ENCODE results near the gene ARID1A. TPM values are rescaled to one million over a fixed set of nuclear protein-coding genes. Genes with fewer than 3 reads are reported as not detected.

ARID1A gene
- total and polyA plus RNA-seq, 2 of the 4 experiments (the other 2 are of a cell fraction): 14.0 to 40.7 TPM

DNA sequence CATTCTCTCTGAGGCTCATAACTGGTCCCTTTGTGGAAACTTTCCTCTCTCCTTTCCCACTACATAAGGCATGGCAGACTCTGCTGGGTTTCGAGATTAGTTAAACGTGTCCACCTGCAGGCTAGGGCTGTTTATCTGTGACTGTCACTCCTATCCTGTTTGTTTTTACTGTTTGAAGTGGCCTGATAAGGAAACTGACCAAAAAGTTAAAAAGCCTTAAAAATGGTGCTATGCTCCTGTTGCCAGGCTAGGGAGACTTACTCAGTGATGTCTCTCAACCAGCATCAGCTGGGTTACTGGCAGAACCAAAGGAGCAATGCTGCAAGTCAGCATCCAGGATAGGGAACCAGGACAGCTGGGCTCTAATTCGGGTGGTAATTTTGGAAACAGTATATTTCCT lies 95.8 kb downstream of the ARID1A start:
- Histone ChIP-seq H2AFZ (replicated peaks; ENCODE audit: low read length, poor library complexity) (no peak overlapping the region), H3K23ac (ENCODE audit: low read depth, low read length) (no peak overlapping the region), H3K56ac (ENCODE audit: extremely low read depth, insufficient read depth, low read length) (no peak overlapping the region), H3K9me1 (ENCODE audit: insufficient read depth, low read length) (no peaks in the 10 kb centered on the region), H2BK15ac (ENCODE audit: low read depth, low read length) (no peak overlapping the region), H3K4me2 (ENCODE audit: low read depth, low read length) (no peak overlapping the region), H3K4me1 (ENCODE audit: control insufficient read depth, insufficient read depth, low read length) (peaks cover 13% of the 10 kb centered on the region), H3K9ac (ENCODE audit: low read depth, low read length) (no peak overlapping the region), H3K9me3 (ENCODE audit: control insufficient read depth, insufficient read depth, low read length) (no peaks in the 10 kb centered on the region), H3K36me3 (ENCODE audit: control insufficient read depth, insufficient read depth, low read length) (peaks cover 11% of the 10 kb centered on the region), H2BK120ac (ENCODE audit: low read depth, low read length) (no peak overlapping the region), H2BK20ac (ENCODE audit: low read depth, low read length) (no peak overlapping the region), H2AK5ac (ENCODE audit: low read depth, low read length) (no peak overlapping the region), H3K79me1 (ENCODE audit: low read depth in 1 of 2, low read length in 2 of 2) (peaks cover 10 to 24% of the 10 kb centered on the region in 2 experiments; a peak in 3 of 4 replicates), H3K4ac (ENCODE audit: low read depth, low read length) (no peak overlapping the region), H2AK9ac (replicated peaks; ENCODE audit: low read depth, low read length, poor library complexity) (no peak overlapping the region), H3K27me3 (ENCODE audit: control insufficient read depth, insufficient read depth, low read length) (no peaks in the 10 kb centered on the region), H3K27ac (ENCODE audit: insufficient read depth, low read length) (no peak overlapping the region), H2BK5ac (ENCODE audit: low read depth, low read length, poor library complexity, severe bottlenecking) (no peak overlapping the region), H4K91ac (ENCODE audit: insufficient read depth, low read depth, low read length) (no peak overlapping the region), H3K14ac (replicated peaks; ENCODE audit: low read depth, low read length) (no peak overlapping the region), H4K8ac (ENCODE audit: low read depth in 2 of 2, low read length in 2 of 2) (no peak overlapping the region), H4K5ac (ENCODE audit: low read depth, low read length) (no peak overlapping the region), H3K4me3 (ENCODE audit: insufficient read depth, low read depth, low read length) (no peak overlapping the region), H3K18ac (ENCODE audit: low read depth, low read length) (no peak overlapping the region), H4K20me1 (ENCODE audit: insufficient read depth, low read length) (no peaks in the 10 kb centered on the region)
- in situ Hi-C loops (cut with MboI; ENCODE audit: low sequenced_read_pairs): no loop called here
- ATAC-seq (ENCODE audit: low read depth): no peak
- TF ChIP-seq CHD1 (IDR thresholded peaks at IDR 0.05; ENCODE audit: low read depth, low read length) (no peak), POLR2A (IDR thresholded peaks at IDR 0.05; ENCODE audit: low read depth, low read length) (no peak)
- TF ChIP-seq, protein P1, sequence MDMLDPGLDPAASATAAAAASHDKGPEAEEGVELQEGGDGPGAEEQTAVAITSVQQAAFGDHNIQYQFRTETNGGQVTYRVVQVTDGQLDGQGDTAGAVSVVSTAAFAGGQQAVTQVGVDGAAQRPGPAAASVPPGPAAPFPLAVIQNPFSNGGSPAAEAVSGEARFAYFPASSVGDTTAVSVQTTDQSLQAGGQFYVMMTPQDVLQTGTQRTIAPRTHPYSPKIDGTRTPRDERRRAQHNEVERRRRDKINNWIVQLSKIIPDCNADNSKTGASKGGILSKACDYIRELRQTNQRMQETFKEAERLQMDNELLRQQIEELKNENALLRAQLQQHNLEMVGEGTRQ (IDR thresholded peaks at IDR 0.05; ENCODE audit: low read depth, low read length): no peak
- dilution Hi-C loops (cut with HindIII; ENCODE audit: low sequenced_read_pairs, unreplicated experiment): loop anchor here (25.0 kb wide), 1 partner anchor 204 kb away; no protein-coding TSS in a partner anchor
- no CpG with 5 or more reads among the region's 3 CpGs for WGBS, 2 experiments (ENCODE audit: extremely low coverage in 2 of 2, insufficient read length in 1 of 2)
- POLR2A ChIA-PET (ENCODE audit: unreplicated experiment): interaction anchor here (0.6 kb wide), 1 partner anchor 11 kb away, joined by 4 read pairs; no protein-coding TSS in a partner anchor
- intact Hi-C loops (cut with micrococcal nuclease): no loop called here
- no peak for DNase-seq
- no TSS peak for BruUV-seq (replicated peaks)
- CTCF ChIA-PET: no interaction called here
